ENCODE measurements around the gene KCNJ11. TPM values are rescaled to one million over a fixed set of nuclear protein-coding genes. Genes with fewer than 3 reads are reported as not detected.

The KCNJ11 gene
- total and polyA plus RNA-seq, 12 donors, result 0.11 to 3.2 (median 1.4) TPM

- H3K27ac ChIP-seq, result no peak overlapping the region
- H3K27me3 ChIP-seq, result no peaks in the 10 kb centered on the region
- 43 to 70% (median 69%) methylated on average over 3 to 6 of the region's 6 CpGs for WGBS, 4 donors
- no peak for TF ChIP-seq CTCF (IDR thresholded peaks at IDR 0.05)
- no peak for DNase-seq
- no peaks in the 10 kb centered on the region for H3K36me3 ChIP-seq (replicated peaks in 1 of 2)
- intact Hi-C loops (cut with DNase I), result no loop called here
- H3K4me1 ChIP-seq (replicated peaks in 1 of 2), result no peaks in the 10 kb centered on the region
- no peaks in the 10 kb centered on the region for H3K9me3 ChIP-seq (replicated peaks in 1 of 3)
- no peak overlapping the region for H3K4me3 ChIP-seq
These were observed 27.2 kb upstream of the KCNJ11 start for GRCh38 chr11:17415523-17416104.

- H3K4me3 ChIP-seq, result no peak overlapping the region
- H3K36me3 ChIP-seq (replicated peaks in 1 of 2), result no peaks in the 10 kb centered on the region
- H3K4me1 ChIP-seq (replicated peaks in 1 of 2), result no peaks in the 10 kb centered on the region
- TF ChIP-seq CTCF (IDR thresholded peaks at IDR 0.05), result no peak
- TF ChIP-seq POLR2A (IDR thresholded peaks at IDR 0.05), result no peak
- 69 to 93% (median 89%) methylated on average over 1 to 5 of the region's 5 CpGs for WGBS, 4 donors
- intact Hi-C loops (cut with DNase I), result no loop called here
- no peaks in the 10 kb centered on the region for H3K27me3 ChIP-seq
- H3K27ac ChIP-seq, result no peak overlapping the region
- no peak for DNase-seq
- no peaks in the 10 kb centered on the region for H3K9me3 ChIP-seq (replicated peaks in 1 of 3)
These were observed 26.5 kb upstream of the KCNJ11 start for GRCh38 chr11:17414992-17415391.

GRCh38 chr11:17414317-17414737 lies 25.9 kb upstream of the KCNJ11 start:
- Histone ChIP-seq H3K27ac (no peak overlapping the region), H3K4me1 (replicated peaks in 1 of 2) (no peaks in the 10 kb centered on the region), H3K4me3 (no peak overlapping the region), H3K9me3 (replicated peaks in 1 of 3) (no peaks in the 10 kb centered on the region), H3K27me3 (no peaks in the 10 kb centered on the region), H3K36me3 (replicated peaks in 1 of 2) (no peaks in the 10 kb centered on the region)
- DNase-seq, result no peak
- intact Hi-C loops (cut with DNase I), result no loop called here
- no peak for TF ChIP-seq POLR2A (IDR thresholded peaks at IDR 0.05)
- WGBS, 4 donors, result 60 to 73% (median 68%) methylated on average over 1 to 8 of the region's 8 CpGs

- no peak for DNase-seq
- no peak for TF ChIP-seq POLR2A (IDR thresholded peaks at IDR 0.05)
- TF ChIP-seq CTCF (IDR thresholded peaks at IDR 0.05), result no peak
- H3K4me3 ChIP-seq, result no peak overlapping the region
- no peak overlapping the region for H3K27ac ChIP-seq
- H3K36me3 ChIP-seq (replicated peaks in 1 of 2), result no peaks in the 10 kb centered on the region
- WGBS, 4 donors, result 79 to 83% (median 81%) methylated on average over 13 to 15 of the region's 15 CpGs
- no peaks in the 10 kb centered on the region for H3K4me1 ChIP-seq (replicated peaks in 1 of 2)
- no peaks in the 10 kb centered on the region for H3K9me3 ChIP-seq (replicated peaks in 1 of 3)
- no peaks in the 10 kb centered on the region for H3K27me3 ChIP-seq
- intact Hi-C loops (cut with DNase I), result no loop called here
These were observed 25.2 kb upstream of the KCNJ11 start for GRCh38 chr11:17413414-17414316.

Data from adrenal gland (tissue), 12 donors.